ENCODE results near the gene REPIN1.

The REPIN1 gene

DNA sequence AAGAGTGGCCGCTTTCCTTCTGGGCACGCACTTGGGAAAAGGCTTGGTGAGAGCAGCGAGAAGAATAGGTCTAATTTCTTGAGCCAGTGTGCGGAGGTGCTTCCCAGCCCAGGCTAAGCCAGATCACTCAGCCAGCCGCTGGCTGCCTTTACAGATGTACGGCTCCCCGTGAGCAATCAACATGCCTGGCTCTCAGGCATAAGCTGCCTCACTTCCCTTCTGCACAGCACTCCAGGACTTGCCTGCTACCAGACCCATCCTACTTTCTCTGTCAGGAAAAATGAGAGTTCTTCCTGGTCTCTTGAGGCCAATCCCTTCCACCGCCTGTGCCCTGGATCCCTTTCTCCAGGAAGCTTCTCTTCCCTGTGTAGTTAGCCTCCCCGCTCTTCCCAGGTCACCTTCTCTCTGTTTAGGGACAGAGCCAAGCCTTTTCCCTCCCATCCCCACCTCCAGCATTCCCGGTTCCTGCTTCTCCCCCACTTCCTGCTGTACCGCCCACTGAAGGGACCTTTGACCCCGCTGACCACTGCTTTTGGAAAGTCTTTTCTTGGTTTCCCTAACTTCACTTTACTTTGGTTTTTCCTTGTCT is 44.2 kb upstream of the REPIN1 start:
- H3K4me3 ChIP-seq (ENCODE audit: control insufficient read depth, low read depth, low read length), result no peak overlapping the region
- TF ChIP-seq, protein P1, sequence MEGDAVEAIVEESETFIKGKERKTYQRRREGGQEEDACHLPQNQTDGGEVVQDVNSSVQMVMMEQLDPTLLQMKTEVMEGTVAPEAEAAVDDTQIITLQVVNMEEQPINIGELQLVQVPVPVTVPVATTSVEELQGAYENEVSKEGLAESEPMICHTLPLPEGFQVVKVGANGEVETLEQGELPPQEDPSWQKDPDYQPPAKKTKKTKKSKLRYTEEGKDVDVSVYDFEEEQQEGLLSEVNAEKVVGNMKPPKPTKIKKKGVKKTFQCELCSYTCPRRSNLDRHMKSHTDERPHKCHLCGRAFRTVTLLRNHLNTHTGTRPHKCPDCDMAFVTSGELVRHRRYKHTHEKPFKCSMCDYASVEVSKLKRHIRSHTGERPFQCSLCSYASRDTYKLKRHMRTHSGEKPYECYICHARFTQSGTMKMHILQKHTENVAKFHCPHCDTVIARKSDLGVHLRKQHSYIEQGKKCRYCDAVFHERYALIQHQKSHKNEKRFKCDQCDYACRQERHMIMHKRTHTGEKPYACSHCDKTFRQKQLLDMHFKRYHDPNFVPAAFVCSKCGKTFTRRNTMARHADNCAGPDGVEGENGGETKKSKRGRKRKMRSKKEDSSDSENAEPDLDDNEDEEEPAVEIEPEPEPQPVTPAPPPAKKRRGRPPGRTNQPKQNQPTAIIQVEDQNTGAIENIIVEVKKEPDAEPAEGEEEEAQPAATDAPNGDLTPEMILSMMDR (conservative IDR thresholded peaks at IDR 0.05; ENCODE audit: control insufficient read depth, insufficient read depth, low read depth, low read length), result no peak
- peak; percentile 43 for DNase-seq (ENCODE audit: low read depth)

DNA sequence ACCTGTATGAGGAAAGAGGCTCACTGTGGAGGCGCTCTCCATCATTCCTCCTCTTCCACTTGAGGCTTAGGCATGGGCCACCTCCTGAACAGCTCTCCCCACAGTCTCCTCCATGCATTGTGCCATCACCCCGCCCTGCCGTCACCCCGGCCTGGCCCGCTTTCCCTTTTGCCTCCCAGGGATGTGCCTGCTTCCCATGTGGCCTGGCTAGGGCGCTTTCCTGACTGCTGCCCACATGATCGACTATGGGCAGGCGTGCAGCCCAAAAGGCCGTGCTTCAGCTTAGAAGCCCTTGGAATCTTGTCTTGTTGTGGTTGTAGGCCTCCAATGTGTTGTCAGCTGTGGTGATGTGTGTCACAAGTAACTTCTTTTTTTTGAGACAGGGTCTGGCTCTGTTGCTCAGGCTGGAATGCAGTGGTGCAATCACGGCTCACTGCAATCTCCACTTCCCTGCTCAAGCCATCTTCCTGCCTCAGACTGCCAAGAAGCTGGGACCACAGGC is 43.5 kb upstream of the REPIN1 start:
- TF ChIP-seq, protein P1 (conservative IDR thresholded peaks at IDR 0.05; ENCODE audit: control insufficient read depth, insufficient read depth, low read depth, low read length), result no peak
- no peak overlapping the region for H3K4me3 ChIP-seq (ENCODE audit: control insufficient read depth, low read depth, low read length)
- peak; percentile 26 for DNase-seq (ENCODE audit: low read depth)

DNA sequence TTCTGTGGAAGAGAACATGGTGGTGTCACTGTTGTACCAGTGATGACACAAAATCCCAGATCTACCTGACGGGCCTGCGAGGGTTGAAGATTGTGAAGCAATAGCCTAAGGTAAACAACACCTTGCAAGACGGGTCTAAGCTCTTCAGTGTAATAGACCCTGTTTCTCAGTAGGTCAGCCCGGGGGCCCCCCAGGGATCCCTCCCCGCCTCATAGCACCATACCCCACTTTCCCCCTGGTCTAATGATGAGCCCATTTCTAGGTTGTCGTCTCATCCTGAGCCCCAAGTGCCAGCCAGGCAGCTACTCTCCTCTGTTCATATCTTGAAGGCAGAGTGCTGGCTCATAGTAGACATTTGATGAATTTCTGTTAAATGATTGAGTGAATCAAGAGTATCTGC is 42.7 kb upstream of the REPIN1 start:
- no peak overlapping the region for H3K4me3 ChIP-seq (ENCODE audit: control insufficient read depth, low read depth, low read length)
- DNase-seq (ENCODE audit: low read depth), result no peak
- TF ChIP-seq, protein P1 (conservative IDR thresholded peaks at IDR 0.05; ENCODE audit: control insufficient read depth, insufficient read depth, low read depth, low read length), result no peak

DNA sequence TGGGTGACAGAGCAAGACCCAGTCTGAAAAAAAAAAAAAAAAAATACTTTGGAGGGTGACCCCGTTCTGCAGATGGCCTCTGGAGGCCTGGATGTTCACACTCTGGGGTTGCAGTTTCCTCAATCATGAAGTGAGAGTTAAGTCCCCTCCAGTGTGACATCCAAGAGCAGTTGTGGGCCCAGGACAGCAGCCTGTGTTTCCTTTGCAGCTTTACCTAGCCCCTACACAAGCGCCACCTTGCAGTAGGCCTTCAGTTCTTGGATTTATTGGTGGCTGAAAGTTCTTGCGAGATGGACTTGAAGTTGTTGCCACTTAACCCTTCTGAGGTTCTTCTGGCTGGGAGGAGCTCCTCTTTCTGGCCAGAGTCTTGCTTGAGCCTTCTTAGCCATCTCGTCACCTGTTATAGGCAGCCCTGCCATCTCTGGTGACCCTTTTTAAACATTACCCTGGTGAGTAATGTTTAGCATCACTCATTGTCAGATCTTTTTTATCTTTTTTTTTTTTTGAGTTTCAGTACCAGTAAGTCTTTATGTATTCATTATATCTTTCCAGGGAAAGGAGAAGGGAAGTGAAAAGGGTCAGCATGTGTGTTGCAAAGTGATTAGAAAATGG is 41.9 kb upstream of the REPIN1 start:
- no peak overlapping the region for H3K4me3 ChIP-seq (ENCODE audit: control insufficient read depth, low read depth, low read length)
- TF ChIP-seq, protein P1 (conservative IDR thresholded peaks at IDR 0.05; ENCODE audit: control insufficient read depth, insufficient read depth, low read depth, low read length), result no peak
- no peak for DNase-seq (ENCODE audit: low read depth)

DNA sequence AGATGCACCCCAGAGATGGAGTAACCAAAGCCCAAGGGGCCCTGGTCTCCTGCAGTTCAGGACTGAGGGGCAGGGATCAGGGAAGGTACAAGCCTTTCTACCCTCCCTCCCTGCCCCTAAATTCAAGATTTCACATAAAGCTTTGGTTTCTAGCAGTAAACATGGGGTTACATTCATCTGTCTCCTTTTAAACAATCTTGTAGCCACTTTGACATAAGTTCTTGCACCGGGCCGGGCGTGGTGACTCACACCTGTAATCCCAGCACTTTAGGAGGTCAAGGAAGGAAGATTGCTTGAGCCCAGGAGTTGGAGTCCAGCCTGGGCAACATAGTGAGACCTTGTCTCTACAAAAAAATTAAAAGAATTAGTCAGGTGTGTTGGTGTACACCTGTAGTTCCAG is 41.3 kb upstream of the REPIN1 start:
- TF ChIP-seq, protein P1 (conservative IDR thresholded peaks at IDR 0.05; ENCODE audit: control insufficient read depth, insufficient read depth, low read depth, low read length), result no peak
- no peak for DNase-seq (ENCODE audit: low read depth)

DNA sequence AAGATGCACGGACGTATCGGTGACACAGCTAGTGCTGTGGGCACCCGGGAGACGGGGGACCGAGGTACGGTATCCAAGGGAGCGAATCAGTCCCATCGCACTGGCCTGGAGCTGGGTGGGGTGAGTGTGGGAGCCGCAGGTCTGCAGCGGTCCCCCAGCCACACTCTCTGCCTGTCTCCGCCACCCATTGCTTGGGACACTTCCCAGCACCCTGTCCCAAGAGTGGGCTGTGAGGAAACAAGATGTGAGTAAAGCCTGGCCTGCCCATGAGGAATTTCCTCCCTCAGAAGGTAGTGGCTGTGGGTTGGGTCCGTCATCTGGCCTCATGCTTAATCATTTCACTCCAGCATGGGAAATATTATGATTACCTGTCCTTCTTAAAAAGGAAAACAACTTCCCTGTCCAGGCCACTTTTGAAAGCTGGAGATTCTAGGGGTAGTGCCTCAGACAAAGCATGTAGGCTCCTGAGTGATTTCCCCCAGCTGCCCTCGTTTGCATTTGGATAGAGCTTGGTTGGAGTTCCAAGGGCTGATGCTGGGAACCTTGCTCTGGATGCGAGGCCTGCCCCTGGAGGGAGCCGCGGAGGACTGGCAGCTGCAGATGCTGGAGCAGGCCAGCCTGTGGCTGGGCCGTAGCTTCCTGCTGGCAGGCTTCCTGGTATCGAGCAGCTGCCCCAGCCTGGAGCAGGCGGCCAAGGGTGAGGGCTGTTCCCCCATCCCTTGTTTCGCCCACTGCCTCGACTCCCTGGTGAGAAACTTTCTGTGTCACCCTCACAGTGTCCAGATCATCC is 39.1 kb upstream of the REPIN1 start:
- DNase-seq (ENCODE audit: low read depth), result no peak
- TF ChIP-seq, protein P1 (conservative IDR thresholded peaks at IDR 0.05; ENCODE audit: control insufficient read depth, insufficient read depth, low read depth, low read length), result no peak
- H3K4me3 ChIP-seq (ENCODE audit: control insufficient read depth, low read depth, low read length), result no peak overlapping the region

More for the DNA sequence above, 41.3 kb upstream of the REPIN1 start:
- no peak overlapping the region for H3K4me3 ChIP-seq (ENCODE audit: control insufficient read depth, low read depth, low read length)
